ENCODE measurements around the gene UIMC1. TPM values are rescaled to one million over a fixed set of nuclear protein-coding genes. Genes with fewer than 3 reads are reported as not detected.

The UIMC1 gene
- total RNA-seq, 2 experiments from 2014 or later = 42.7 to 78.5 TPM

DNA sequence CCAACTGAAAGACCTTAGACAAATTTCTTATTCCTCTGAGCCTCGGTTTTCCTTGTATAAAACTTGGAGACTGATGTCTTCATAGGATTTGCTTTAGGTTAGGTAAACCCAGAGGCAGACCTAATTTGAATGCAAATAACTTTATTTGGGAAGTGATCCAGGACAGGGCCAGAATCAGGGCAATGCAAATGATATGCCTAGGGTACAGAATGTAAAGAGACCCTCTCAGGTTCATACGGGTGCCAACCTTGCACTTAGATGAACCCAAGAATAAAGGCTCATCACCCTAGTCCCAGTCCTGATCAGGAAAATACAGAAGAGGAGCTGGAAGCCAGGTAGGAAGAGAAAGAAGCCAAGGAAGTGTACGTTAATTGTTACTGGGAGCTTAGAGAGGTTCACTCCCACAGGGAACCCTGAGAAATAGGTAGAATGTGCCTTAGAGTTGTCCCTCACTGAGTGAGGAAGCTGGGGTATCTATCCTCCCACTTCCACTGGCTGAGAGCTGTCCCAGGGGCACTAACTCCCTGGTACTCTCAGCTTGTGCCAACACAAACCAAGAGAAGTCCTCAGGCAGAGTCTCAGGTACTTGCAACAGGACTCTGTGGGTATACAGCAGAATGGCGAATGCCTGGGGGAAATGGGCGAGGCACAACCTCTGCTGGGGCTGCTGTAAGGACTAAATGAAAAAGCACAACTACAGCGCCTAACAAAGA, 104.3 kb downstream of the UIMC1 start:
- intact Hi-C loops (cut with micrococcal nuclease; ENCODE audit: unreplicated experiment) = no loop called here
- Histone ChIP-seq H3K36me3 (ENCODE audit: insufficient read depth, low read length) (peaks cover 63% of the 10 kb centered on the region), H3K4me2 (ENCODE audit: low read length) (no peak overlapping the region), H2AFZ (ENCODE audit: low read length) (no peak overlapping the region), H3K27ac (ENCODE audit: low read depth, low read length, poor library complexity, severe bottlenecking) (no peak overlapping the region), H3K4me3 (ENCODE audit: low read depth, low read length, poor library complexity, severe bottlenecking) (no peak overlapping the region), H4K20me1 (ENCODE audit: insufficient read depth, low read length) (no peaks in the 10 kb centered on the region), H3K9me2 (ENCODE audit: insufficient read depth, low read length) (no peaks in the 10 kb centered on the region), H3K9me3 (ENCODE audit: low read length) (no peaks in the 10 kb centered on the region), H3K79me2 (ENCODE audit: insufficient read depth, low read depth, low read length) (no peaks in the 10 kb centered on the region), H3K4me1 (ENCODE audit: insufficient read depth, low read length, poor library complexity, severe bottlenecking) (no peaks in the 10 kb centered on the region)
- DNase-seq (ENCODE audit: low spot score) = no peak
- ChIA-PET POLR2A (interaction anchor here (0.6 to 1.0 kb wide), 2 partner anchors 234 to 268 kb away, joined by 4 read pairs; no protein-coding TSS in a partner anchor), CTCF (ENCODE audit: unreplicated experiment) (no interaction called here)
- no peak for TF ChIP-seq CTCF (conservative IDR thresholded peaks at IDR 0.05; ENCODE audit: low read length)
- TF ChIP-seq EZH2phosphoT487 (IDR thresholded peaks at IDR 0.05; ENCODE audit: borderline replicate concordance, low read depth, low read length) = no peak
- no TSS peak for BruUV-seq (replicated peaks)

DNA sequence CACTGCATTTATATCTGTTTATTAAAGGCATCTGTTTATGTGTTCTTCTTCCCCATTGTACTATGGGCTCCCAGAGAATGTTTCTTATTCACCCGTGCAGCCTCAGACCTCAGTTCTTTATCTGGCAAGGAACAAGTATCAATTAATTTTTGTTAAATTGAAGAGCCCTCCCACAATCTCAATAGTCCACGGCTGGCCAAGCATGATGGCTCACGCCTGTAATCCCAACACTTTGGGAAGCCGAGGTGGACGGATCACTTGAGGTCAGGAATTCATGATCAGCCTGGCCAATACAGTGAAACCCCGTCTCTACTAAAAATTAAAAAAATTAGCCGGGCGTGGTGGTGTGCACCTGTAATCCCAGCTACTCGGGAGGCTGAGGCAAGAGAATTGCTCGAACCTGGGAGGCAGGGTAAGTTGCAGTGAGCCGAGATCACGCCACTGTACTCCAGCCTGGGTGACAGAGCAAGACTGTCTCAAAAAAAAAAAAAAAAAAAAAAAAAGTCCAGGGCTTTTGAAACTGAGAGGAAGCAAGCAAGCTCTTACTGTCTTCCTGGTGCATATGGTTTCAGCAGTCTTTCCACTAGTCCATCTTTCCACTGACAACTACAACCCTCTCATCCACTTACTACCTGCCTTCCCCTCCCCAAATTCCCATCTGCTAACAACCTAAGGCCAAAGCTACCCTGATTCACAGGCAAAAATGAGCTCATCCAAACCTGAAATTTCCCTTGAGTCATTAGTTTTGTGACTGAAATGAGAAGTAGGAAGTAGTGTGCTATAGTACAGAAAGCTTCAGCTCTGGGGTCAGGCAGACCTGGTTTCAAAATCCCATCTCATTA, 105.1 kb downstream of the UIMC1 start:
- ChIA-PET POLR2A (interaction anchor here (0.6 to 0.7 kb wide), 4 partner anchors 72 to 443 kb away, joined by 3 to 6 read pairs (median 4); no protein-coding TSS in a partner anchor), CTCF (ENCODE audit: unreplicated experiment) (no interaction called here)
- TSS peak; percentile 23 for BruUV-seq (replicated peaks)
- intact Hi-C loops (cut with micrococcal nuclease; ENCODE audit: unreplicated experiment) = no loop called here
- peaks cover 55% of the 10 kb centered on the region for H3K36me3 ChIP-seq (ENCODE audit: insufficient read depth, low read length)
- no peaks in the 10 kb centered on the region for H3K9me3 ChIP-seq (ENCODE audit: low read length)
- no peak overlapping the region for H3K4me3 ChIP-seq (ENCODE audit: low read depth, low read length, poor library complexity, severe bottlenecking)
- H3K9me2 ChIP-seq (ENCODE audit: insufficient read depth, low read length) = no peaks in the 10 kb centered on the region
- H4K20me1 ChIP-seq (ENCODE audit: insufficient read depth, low read length) = no peaks in the 10 kb centered on the region
- TF ChIP-seq EZH2phosphoT487 (IDR thresholded peaks at IDR 0.05; ENCODE audit: borderline replicate concordance, low read depth, low read length) = no peak
- TF ChIP-seq CTCF (conservative IDR thresholded peaks at IDR 0.05; ENCODE audit: low read length) = no peak
- DNase-seq (ENCODE audit: low spot score) = no peak
- H3K79me2 ChIP-seq (ENCODE audit: insufficient read depth, low read depth, low read length) = no peaks in the 10 kb centered on the region
- no peak overlapping the region for H3K27ac ChIP-seq (ENCODE audit: low read depth, low read length, poor library complexity, severe bottlenecking)
- H3K4me1 ChIP-seq (ENCODE audit: insufficient read depth, low read length, poor library complexity, severe bottlenecking) = no peaks in the 10 kb centered on the region
- no peak overlapping the region for H3K4me2 ChIP-seq (ENCODE audit: low read length)
- no peak overlapping the region for H2AFZ ChIP-seq (ENCODE audit: low read length)
